Stimulated activated naive CD8-positive, alpha-beta T cell treated with anti-CD3 and anti-CD28 coated beads, Interleukin-15, Interleukin-2, amounts not matched to agents 100 ng/mL and 50 ng/mL, for 24 hours (primary cell): ENCODE data around the gene PRELID3B.
"Not testable (repeated sequence)": the region's sequence is repeated elsewhere in the genome, so short reads cannot be mapped to it uniquely, and the experiment has no call there.

ENCODE experiments used
- H3K27ac Mint-ChIP-seq: one replicate; pipeline ENCODE4 v1.8.0; 2021; ENCODE audit warnings: mild to moderate bottlenecking, mixed read lengths
- H3K27me3 Mint-ChIP-seq: one replicate; pipeline ENCODE4 v1.8.0; 2021; ENCODE audit warnings: mixed read lengths
- H3K36me3 Mint-ChIP-seq: one replicate; pipeline ENCODE4 v1.8.0; 2021; ENCODE audit warnings: low read depth, mixed read lengths
- H3K4me1 Mint-ChIP-seq: one replicate; pipeline ENCODE4 v1.8.0; 2021; ENCODE audit warnings: low read depth, mixed read lengths
- H3K4me3 Mint-ChIP-seq: one replicate; pipeline ENCODE4 v1.8.0; 2021; ENCODE audit warnings: mild to moderate bottlenecking, mixed read lengths
- H3K9me3 Mint-ChIP-seq: one replicate; pipeline ENCODE4 v1.8.0; 2021; ENCODE audit warnings: mixed read lengths

The PRELID3B gene

DNA sequence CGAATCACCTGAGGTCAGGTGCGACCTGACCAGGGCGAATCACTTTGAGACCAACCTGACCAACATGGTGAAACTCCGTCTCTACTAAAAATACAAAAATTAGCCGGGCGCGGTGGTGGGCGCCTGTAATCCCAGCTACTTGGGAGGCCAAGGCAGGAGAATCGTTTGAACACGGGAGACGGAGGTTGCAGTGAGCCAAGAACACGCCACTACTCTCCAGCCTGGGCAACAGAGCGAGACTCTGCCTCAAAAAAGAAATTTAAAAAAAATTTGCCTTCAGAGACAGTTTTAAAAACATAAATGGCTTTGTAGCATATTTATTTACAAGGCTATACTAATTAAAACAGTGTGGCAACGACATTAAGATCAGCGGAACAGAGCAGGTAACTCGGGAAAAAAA lies 1.1 kb downstream of the PRELID3B start:
- H3K4me1 Mint-ChIP-seq = peaks cover 74% of the 10 kb centered on the region

GRCh38 chr20:59040667-59041066 lies 1.9 kb downstream of the PRELID3B start:
- H3K27me3 Mint-ChIP-seq = no peaks in the 10 kb centered on the region
- H3K9me3 Mint-ChIP-seq = no peaks in the 10 kb centered on the region
- H3K27ac Mint-ChIP-seq = peak overlapping the region; percentile 85
- peaks cover 77% of the 10 kb centered on the region for H3K4me1 Mint-ChIP-seq
- H3K4me3 Mint-ChIP-seq = peak overlapping the region; percentile 95
- peaks cover 57% of the 10 kb centered on the region for H3K36me3 Mint-ChIP-seq

More for the DNA sequence above, 1.1 kb downstream of the PRELID3B start:
- H3K9me3 Mint-ChIP-seq, H3K27me3 Mint-ChIP-seq: not testable (repeated sequence)
- peak overlapping the region; percentile 95 for H3K4me3 Mint-ChIP-seq
- peaks cover 48% of the 10 kb centered on the region for H3K36me3 Mint-ChIP-seq
- H3K27ac Mint-ChIP-seq = peak overlapping the region; percentile 85

GRCh38 chr20:59039233-59039632 lies 3.4 kb downstream of the PRELID3B start:
- H3K27ac Mint-ChIP-seq = peak overlapping the region; percentile 83
- peaks cover 71% of the 10 kb centered on the region for H3K36me3 Mint-ChIP-seq
- H3K4me3 Mint-ChIP-seq = peak overlapping the region; percentile 95
- no peaks in the 10 kb centered on the region for H3K9me3 Mint-ChIP-seq
- no peaks in the 10 kb centered on the region for H3K27me3 Mint-ChIP-seq
- H3K4me1 Mint-ChIP-seq = peaks cover 74% of the 10 kb centered on the region

DNA sequence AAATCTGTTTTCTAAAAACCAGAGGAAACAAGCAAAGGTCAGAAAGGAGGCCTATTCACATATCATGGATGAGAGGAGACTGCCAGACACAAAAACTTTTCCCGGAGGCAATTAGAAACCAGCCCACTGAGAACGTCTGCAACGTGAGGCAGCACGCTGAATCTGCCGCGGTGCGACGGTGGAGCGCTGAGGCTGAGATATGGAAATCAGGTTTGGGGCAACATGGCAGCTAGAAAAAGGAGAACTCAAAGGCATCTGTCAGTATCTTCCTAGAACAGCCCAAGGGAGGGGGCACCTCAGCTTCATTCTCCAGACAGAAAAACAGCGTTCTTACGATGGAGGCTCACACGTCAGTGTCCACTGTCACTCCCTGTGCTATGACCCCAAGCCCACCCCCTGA lies 5.2 kb downstream of the PRELID3B start:
- Mint-ChIP-seq H3K27ac (no peak overlapping the region), H3K27me3 (no peaks in the 10 kb centered on the region), H3K4me1 (peaks cover 76% of the 10 kb centered on the region), H3K4me3 (no peak overlapping the region), H3K9me3 (no peaks in the 10 kb centered on the region), H3K36me3 (peaks cover 84% of the 10 kb centered on the region)

DNA sequence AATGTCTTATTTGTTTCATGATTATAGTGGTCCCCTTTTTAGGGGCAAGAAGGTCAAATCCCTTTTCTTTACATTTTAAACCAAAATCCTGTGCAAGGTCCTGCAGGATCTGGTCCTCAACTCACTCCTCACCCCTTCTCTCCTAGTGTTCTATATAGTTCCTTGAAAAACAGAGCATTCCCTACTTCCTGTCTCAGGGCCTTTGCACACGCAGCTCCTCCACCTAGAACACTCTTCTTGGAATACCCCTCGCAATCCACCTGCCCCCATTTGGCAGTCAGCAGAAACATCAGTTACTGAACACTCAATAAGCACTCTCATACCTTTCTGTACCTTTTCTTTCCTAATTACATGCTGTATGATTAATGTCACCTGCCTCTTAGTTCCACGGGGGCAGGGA lies 7.2 kb downstream of the PRELID3B start:
- Mint-ChIP-seq H3K27ac (peak overlapping the region; percentile 9), H3K27me3 (no peaks in the 10 kb centered on the region), H3K4me3 (no peak overlapping the region), H3K36me3 (peaks cover 85% of the 10 kb centered on the region), H3K4me1 (peaks cover 73% of the 10 kb centered on the region), H3K9me3 (no peaks in the 10 kb centered on the region)

DNA sequence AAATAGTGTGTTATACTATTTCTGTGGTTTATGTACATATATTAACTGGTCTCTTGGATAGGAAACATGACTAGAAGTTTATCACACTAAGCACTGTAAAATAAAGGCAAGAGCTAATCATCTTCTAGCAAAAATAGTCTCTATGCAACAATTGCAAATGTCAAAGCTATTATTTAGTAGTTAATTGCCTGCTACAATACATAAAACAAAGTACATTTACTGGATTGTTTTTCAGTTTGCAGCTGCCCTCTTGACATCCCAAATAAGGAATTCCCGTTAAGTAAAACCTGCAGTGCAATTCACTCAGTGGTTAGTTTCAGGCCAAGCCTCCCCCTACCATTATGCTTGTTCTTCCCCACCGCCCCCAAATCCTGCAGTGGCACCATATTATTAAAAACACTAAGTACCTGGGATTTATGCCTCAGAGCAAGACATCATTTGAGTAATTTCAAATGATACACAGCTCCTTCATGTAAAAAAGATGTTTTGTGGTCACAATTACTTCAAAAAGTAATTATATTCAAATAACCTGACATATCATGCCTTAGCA lies 8.9 kb downstream of the PRELID3B start:
- no peak overlapping the region for H3K4me3 Mint-ChIP-seq
- no peak overlapping the region for H3K27ac Mint-ChIP-seq
- peaks cover 86% of the 10 kb centered on the region for H3K36me3 Mint-ChIP-seq
- H3K27me3 Mint-ChIP-seq = no peaks in the 10 kb centered on the region
- H3K9me3 Mint-ChIP-seq = no peaks in the 10 kb centered on the region
- H3K4me1 Mint-ChIP-seq = peaks cover 73% of the 10 kb centered on the region

DNA sequence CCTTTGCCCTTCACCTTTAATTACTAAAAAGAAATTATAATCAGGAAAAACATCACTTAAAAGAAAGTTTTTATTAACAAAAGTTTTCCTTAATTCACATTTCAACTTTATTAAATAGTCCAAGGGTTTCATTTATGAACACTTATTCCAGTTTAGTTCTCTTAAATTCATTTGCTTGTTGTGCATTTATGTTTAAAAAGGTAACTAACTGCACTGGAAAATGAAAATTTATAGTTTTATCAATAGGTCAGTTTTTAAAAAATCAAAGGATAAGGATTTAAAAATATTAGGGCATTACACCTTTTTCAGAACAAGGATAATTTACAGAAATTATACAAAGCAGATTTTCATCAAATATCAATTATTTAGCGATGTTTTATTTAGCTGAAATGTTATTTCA lies 9.5 kb downstream of the PRELID3B start:
- peak overlapping the region; percentile 95 for H3K27ac Mint-ChIP-seq
- no peaks in the 10 kb centered on the region for H3K27me3 Mint-ChIP-seq
- H3K4me1 Mint-ChIP-seq = peaks cover 74% of the 10 kb centered on the region
- peak overlapping the region; percentile 87 for H3K4me3 Mint-ChIP-seq
- H3K36me3 Mint-ChIP-seq = peaks cover 84% of the 10 kb centered on the region
- no peaks in the 10 kb centered on the region for H3K9me3 Mint-ChIP-seq

- Mint-ChIP-seq H3K4me1 (peaks cover 74% of the 10 kb centered on the region), H3K27ac (peak overlapping the region; percentile 95), H3K27me3 (no peaks in the 10 kb centered on the region), H3K36me3 (peaks cover 84% of the 10 kb centered on the region), H3K4me3 (peak overlapping the region; percentile 87), H3K9me3 (no peaks in the 10 kb centered on the region)
Observed at GRCh38 chr20:59032713-59033059, 9.9 kb downstream of the PRELID3B start.

GRCh38 chr20:59032023-59032712 lies 10.4 kb downstream of the PRELID3B start, which contains the start of gene ATP5F1E:
Gene ATP5F1E (minus strand): TSS chr20:59032335. CDS start chr20:59032251, 84 bp downstream.
- Mint-ChIP-seq H3K4me1 (peaks cover 74% of the 10 kb centered on the region), H3K4me3 (peak within 1 kb of the TSS; percentile 89), H3K36me3 (peaks cover 84% of the 10 kb centered on the region), H3K27ac (peak within 1 kb of the TSS; percentile 95), H3K9me3 (no peaks in the 10 kb centered on the region), H3K27me3 (no peaks in the 10 kb centered on the region)

DNA sequence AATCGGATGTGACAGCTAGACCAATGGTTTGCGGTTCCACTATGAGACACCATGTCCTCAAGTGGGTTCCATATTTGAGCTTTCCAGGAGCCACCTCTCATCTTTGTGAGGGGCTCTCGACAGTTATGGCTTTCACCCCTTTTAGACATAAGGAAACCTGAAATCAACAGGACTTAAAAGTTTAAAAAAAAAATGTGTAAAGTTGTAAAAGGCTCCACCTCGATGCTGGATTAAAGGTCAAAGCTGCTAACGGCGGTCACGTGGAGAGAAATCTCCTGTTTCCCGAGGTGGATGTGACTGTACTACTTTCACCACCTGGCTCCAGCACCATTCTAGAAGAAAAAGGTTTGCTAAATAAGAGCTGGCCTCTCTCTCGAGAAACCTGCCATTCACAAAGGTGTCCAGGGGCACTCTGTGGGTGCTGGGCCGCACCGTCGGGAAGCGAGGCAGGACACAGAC lies 11.0 kb downstream of the PRELID3B start:
- Mint-ChIP-seq H3K4me1 (peaks cover 74% of the 10 kb centered on the region), H3K27me3 (no peaks in the 10 kb centered on the region), H3K9me3 (no peaks in the 10 kb centered on the region), H3K27ac (peak overlapping the region; percentile 78), H3K36me3 (peaks cover 84% of the 10 kb centered on the region), H3K4me3 (peak overlapping the region; percentile 89)

- Mint-ChIP-seq H3K4me1 (peaks cover 75% of the 10 kb centered on the region), H3K9me3 (no peaks in the 10 kb centered on the region), H3K4me3 (peak overlapping the region; percentile 89), H3K27ac (peak overlapping the region; percentile 78), H3K36me3 (peaks cover 83% of the 10 kb centered on the region), H3K27me3 (no peaks in the 10 kb centered on the region)
Observed at GRCh38 chr20:59030911-59031563, 11.5 kb downstream of the PRELID3B start.

- no peaks in the 10 kb centered on the region for H3K9me3 Mint-ChIP-seq
- peak overlapping the region; percentile 49 for H3K27ac Mint-ChIP-seq
- H3K27me3 Mint-ChIP-seq = no peaks in the 10 kb centered on the region
- H3K4me3 Mint-ChIP-seq = peak overlapping the region; percentile 89
- peaks cover 81% of the 10 kb centered on the region for H3K36me3 Mint-ChIP-seq
- peaks cover 71% of the 10 kb centered on the region for H3K4me1 Mint-ChIP-seq
Observed at GRCh38 chr20:59028812-59029211, 13.8 kb downstream of the PRELID3B start.

GRCh38 chr20:59027741-59028320 lies 14.8 kb downstream of the PRELID3B start:
- peaks cover 85% of the 10 kb centered on the region for H3K36me3 Mint-ChIP-seq
- peak overlapping the region; percentile 35 for H3K4me3 Mint-ChIP-seq
- no peaks in the 10 kb centered on the region for H3K27me3 Mint-ChIP-seq
- H3K4me1 Mint-ChIP-seq = peaks cover 62% of the 10 kb centered on the region
- H3K9me3 Mint-ChIP-seq = no peaks in the 10 kb centered on the region
- H3K27ac Mint-ChIP-seq = peak overlapping the region; percentile 71

DNA sequence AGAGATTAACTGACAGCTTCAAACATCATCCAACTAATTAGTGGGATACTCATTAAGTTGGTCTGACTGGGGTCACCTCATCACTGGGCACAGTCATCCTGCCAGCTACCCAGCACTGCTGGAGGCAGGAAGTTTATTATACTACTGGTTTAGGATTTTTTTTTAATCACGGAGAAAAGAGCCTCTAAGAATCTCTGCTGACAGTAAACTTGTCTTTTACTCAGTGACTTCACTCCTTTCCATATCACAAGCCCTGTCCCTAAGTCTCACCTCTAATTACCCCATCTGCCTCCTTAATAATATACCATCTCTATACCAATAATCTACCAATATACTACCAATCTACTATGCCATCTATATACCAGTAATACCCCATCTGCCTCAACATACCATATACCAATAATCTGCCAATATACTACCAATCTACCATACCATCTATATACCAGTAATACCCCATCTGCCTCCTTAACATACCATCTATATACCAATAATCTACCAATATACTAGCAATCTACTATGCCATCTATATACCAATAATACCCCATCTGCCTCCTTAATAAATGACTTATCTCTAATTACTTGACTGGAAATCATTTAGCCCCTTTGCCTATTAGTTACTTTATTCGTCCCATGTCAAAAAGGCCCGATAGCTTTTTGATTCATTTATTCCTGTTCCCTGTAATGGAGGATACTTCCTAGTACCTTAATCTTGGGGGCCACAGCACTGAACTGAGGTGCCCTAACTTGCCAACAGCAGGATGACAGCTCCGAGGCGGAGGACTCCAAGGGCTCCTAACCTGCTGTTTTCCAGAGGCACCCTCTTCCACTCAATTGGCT lies 15.5 kb downstream of the PRELID3B start:
- peaks cover 59% of the 10 kb centered on the region for H3K4me1 Mint-ChIP-seq
- no peaks in the 10 kb centered on the region for H3K27me3 Mint-ChIP-seq
- H3K4me3 Mint-ChIP-seq = peak overlapping the region; percentile 35
- peak overlapping the region; percentile 71 for H3K27ac Mint-ChIP-seq
- peaks cover 89% of the 10 kb centered on the region for H3K36me3 Mint-ChIP-seq
- no peaks in the 10 kb centered on the region for H3K9me3 Mint-ChIP-seq
